Spinal cord (tissue), 10 donors: ENCODE data around the gene TM2D3. TPM values are rescaled to one million over a fixed set of nuclear protein-coding genes. Genes with fewer than 3 reads are reported as not detected.
"Not testable (repeated sequence)": the region's sequence is repeated elsewhere in the genome, so short reads cannot be mapped to it uniquely, and the experiment has no call there.

Source experiments
- DNase-seq, 6 donors: peaks; one replicate each; pipeline versions ENCODE4 v3.0.0 to v3.0.0-alpha.2; 2013 to 2015; ENCODE audit warnings: low spot score in 6 of 6, low read depth in 4 of 6
- H3K27ac ChIP-seq: one replicate; pipeline ENCODE4 v1.5.1; 2013; ENCODE audit warnings: low read depth, low read length, control low read depth
- H3K27me3 ChIP-seq: one replicate; pipeline ENCODE4 v1.6.1; 2013; ENCODE audit warnings: low read length; ENCODE audit not compliant: control insufficient read depth, insufficient read depth
- H3K36me3 ChIP-seq: one replicate; pipeline ENCODE4 v1.6.1; 2013; ENCODE audit warnings: low read length; ENCODE audit not compliant: control insufficient read depth, insufficient read depth
- H3K4me1 ChIP-seq: one replicate; pipeline ENCODE4 v1.6.1; 2013; ENCODE audit warnings: low read length; ENCODE audit not compliant: control insufficient read depth, insufficient read depth
- H3K4me3 ChIP-seq: one replicate; pipeline ENCODE4 v1.5.1; 2013; ENCODE audit warnings: low read depth, low read length, control low read depth
- H3K9me3 ChIP-seq: one replicate; pipeline ENCODE4 v1.6.1; 2013; ENCODE audit warnings: low read length; ENCODE audit not compliant: control insufficient read depth, insufficient read depth
- WGBS: methylation state at CpG from one replicate; pipeline ENCODE4 v1.1.5; 2013; ENCODE audit warnings: missing lambda C conversion rate; ENCODE audit not compliant: insufficient coverage; 5-methylcytosine and 5-hydroxymethylcytosine counted together
- polyA plus RNA-seq, 2 donors: library from polyadenylated mRNA; unstranded; fragments of 120-200 nt; gene quantifications; one replicate each; pipeline ENCODE4 v1.2.1, GENCODE V29; 2013; ENCODE audit not compliant: insufficient read length in 2 of 2
- total RNA-seq, 2 donors: library from RNA; depleted of rRNA in 1 of 2; stranded (reverse); fragments of 120-200 nt in 1 of 2; fragments of >200 nt in 1 of 2; gene quantifications; one replicate each; pipeline versions ENCODE4 v1.2.3 to v1.2.4, GENCODE V29; 2013 to 2014
- donor health status: healthy.

Gene TM2D3
- total and polyA plus RNA-seq, 4 donors, result 61.6 to 124 (median 98.7) TPM

DNA sequence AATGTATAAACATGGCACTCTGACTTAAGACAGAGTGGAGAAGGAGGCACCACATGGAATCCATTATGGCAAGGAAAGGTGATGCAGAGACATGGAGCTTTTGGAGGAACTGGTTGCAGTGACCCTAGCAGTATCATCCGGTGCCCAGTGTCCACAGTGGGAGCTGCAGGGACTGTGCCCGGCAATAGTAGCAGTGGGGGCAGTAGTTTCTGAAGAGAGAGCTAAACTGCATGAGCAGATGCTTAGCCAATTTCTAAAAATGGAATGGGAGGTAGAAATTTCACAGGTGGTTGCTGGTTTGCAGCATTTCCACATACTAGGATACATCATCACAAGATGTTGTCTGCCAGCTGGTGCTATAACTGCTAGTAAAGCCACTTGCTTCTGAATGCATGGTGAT, 7.8 kb upstream of the TM2D3 start:
- Histone ChIP-seq H3K27me3 (no peaks in the 10 kb centered on the region), H3K9me3 (no peaks in the 10 kb centered on the region), H3K27ac (no peak overlapping the region), H3K36me3 (peaks cover 9% of the 10 kb centered on the region), H3K4me3 (no peak overlapping the region), H3K4me1 (no peaks in the 10 kb centered on the region)
- DNase-seq, result no peak
- WGBS, result 100% methylated on average over 1 of the region's 2 CpGs

DNA sequence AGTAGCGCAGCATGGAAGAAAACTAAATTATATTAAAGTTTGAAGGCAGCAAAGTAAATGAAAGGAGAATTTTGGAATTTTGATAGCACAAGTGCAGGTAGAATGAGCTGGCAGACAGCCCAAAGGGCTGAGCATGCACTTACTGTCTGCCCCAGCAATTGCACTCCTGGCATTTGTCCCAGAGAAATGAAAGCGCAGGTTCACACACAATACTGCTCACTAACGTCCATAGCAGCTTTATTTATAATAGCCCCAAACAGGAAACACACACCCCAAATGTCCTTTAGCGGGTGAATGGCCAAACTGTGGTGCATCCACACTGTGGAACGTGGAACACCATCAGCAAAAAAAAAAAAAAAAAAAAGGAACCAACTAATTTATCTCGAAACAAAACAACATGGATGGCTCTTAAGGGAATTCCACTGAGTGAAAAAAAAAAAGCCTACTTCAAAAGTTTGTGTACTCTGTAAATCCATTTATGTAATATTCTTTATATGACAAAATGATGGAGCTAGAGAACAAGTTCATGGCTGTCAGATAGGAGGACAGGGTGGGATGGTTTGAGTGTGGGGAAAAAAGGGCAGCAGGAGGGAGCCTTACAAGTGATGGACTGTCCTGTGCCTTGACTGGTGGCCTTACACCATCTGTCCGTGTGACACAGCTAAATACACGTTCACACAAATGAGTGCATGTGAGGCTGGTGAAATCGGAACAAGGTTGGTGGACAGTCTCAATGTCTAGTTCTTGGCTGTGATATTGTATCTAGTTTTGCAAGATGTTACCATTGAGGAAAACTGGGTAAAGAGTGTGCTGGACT, 6.0 kb upstream of the TM2D3 start:
- Histone ChIP-seq H3K27me3 (no peaks in the 10 kb centered on the region), H3K27ac (no peak overlapping the region), H3K4me3 (no peak overlapping the region), H3K9me3 (no peaks in the 10 kb centered on the region), H3K36me3 (peaks cover 9% of the 10 kb centered on the region), H3K4me1 (peaks cover 2% of the 10 kb centered on the region)
- peak in 1 of 6 donors; percentile 40 for DNase-seq
- 71% methylated on average over 6 of the region's 9 CpGs for WGBS

DNA sequence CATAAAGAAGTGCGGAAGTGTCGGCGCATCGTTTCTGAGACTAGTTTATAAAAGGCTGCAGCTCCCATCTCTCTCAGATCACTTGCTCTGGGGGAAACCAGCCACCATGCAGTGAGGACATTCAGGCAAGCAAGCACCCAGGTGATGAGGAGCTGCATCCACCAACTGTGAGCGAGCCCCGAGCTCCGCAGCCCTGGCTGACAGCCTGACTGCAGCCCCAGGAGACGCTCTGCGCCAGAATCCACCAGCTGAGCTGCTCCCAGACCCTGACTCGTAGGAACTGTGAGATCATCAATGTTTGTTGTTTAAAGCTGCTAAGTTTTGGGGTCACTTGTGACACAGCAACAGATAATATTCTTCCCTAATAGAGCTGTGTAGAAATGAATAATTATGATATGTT, 5.0 kb upstream of the TM2D3 start:
- no peaks in the 10 kb centered on the region for H3K27me3 ChIP-seq
- no peaks in the 10 kb centered on the region for H3K9me3 ChIP-seq
- no peak for DNase-seq
- peaks cover 9% of the 10 kb centered on the region for H3K36me3 ChIP-seq
- H3K4me1 ChIP-seq, result peaks cover 11% of the 10 kb centered on the region
- H3K27ac ChIP-seq, result no peak overlapping the region
- 71% methylated on average over 7 of the region's 10 CpGs for WGBS
- no peak overlapping the region for H3K4me3 ChIP-seq

DNA sequence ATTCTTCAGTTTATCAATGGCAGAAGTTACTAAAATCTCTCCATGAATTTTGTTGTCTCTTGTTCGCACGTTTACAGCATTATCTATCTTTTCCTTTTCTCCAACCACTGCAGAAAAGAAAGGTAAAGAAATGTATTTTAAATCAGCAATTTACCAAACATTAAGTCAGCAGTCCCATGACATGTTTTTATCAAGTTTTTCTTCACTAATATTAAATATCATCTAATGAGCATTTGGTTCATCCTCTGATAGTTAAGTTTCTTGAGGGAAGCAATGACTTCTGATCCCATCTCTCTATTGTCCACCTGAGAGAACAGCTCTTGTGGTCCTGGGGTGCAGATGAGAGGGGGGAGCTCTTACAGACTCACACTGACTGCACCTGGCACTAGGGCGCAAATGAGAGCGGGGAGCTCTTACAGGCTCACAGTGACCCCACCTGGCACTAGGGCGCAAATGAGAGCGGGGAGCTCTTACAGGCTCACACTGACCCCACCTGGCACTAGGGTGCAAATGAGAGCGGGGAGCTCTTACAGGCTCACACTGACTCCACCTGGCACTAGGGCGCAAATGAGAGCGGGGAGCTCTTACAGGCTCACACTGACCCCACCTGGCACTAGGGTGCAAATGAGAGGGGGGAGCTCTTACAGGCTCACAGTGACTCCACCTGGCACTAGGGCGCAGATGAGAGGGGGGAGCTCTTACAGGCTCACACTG, 2.6 kb upstream of the TM2D3 start:
- not testable (repeated sequence) for H3K27ac ChIP-seq, H3K36me3 ChIP-seq, H3K4me3 ChIP-seq, H3K27me3 ChIP-seq, H3K9me3 ChIP-seq, DNase-seq
- peaks cover 14% of the 10 kb centered on the region for H3K4me1 ChIP-seq
- 100% methylated on average over 1 of the region's 10 CpGs for WGBS

DNA sequence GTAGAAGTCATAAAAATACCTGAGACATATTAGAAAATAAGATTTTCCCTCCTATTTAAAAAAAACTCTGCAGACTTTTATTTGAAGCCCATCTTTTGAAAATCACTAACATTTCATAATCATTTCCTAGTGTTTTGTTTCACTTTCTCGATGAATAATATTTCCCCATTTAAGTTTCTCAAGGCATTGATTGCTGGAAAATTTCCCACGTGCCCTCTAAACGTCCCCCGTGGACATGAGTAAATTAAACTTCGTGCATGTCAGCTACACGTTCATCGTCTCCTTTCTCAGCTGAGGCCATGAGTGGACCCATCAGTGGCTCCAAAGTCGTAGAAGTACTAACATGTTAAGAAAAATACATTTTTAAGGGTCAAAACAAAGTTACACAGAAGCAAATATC, 2.0 kb upstream of the TM2D3 start:
- H3K27ac ChIP-seq, result no peak overlapping the region
- no peaks in the 10 kb centered on the region for H3K27me3 ChIP-seq
- peaks cover 14% of the 10 kb centered on the region for H3K4me1 ChIP-seq
- H3K4me3 ChIP-seq, result no peak overlapping the region
- no peak for DNase-seq
- WGBS, result 69% methylated on average over 7 of the region's 8 CpGs
- no peaks in the 10 kb centered on the region for H3K9me3 ChIP-seq
- H3K36me3 ChIP-seq, result peaks cover 9% of the 10 kb centered on the region

DNA sequence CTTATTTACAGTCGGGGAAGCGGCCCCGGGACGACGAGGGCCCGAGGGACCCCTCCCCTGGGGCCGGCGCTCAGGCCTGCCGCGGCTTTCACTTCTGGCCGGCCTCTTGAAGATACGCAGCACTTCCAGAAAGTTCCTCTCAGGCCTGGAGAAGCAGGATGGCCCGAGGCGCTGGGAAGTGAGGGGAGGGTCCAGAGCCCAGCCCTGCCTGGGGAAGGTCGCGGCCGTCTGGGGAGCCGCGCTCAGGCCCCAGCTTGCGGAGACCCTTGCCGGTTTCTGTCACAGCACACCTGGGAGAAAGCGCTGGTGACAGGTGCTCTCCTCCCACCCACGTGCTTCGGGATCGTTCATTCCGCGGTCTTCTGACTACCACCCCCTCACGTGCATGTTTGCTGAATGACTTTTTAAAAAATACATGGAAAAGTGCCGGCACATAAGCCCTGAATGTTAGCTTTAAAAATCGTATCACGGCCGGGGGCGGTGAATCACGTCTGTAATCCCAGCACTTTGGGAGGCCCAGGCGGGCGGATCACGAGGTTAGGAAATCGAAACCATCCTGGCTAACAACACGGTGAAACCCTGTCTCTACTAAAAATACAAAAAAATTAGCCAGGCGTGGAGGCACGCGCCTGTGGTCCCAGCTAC, 727 bp upstream of the TM2D3 start:
- no peak for DNase-seq
- Histone ChIP-seq H3K27ac (peak overlapping the region; percentile 85), H3K36me3 (peaks cover 16% of the 10 kb centered on the region), H3K9me3 (no peaks in the 10 kb centered on the region), H3K4me1 (peaks cover 14% of the 10 kb centered on the region), H3K4me3 (peak overlapping the region; percentile 74), H3K27me3 (no peaks in the 10 kb centered on the region)
- WGBS, result 41% methylated on average over 39 of the region's 42 CpGs

DNA sequence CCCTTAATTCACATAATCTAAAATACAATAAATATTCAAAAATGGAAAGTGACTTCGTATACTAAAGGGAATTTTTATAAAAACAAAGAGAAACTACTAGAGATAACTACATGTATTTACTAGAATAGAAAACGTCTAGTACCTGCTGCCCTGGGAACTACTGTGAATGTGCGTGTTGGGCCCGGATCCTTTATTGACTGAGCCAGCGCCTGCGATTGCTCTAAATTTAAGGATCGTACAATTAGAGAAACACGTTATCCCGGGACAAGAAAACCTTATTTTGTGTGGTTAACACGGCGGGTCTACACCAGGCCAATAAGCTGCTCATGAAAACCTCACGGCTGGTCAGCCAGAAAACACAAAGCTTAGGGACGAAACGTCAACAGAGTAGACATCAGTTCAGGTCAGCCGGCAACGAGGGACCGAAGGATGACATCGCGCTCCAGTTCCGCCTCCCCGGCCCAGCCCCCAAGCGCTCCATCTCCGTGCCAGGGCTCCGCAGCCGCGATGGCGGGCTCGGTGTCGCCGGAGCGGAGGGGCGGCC, 555 bp downstream of the TM2D3 start:
- Histone ChIP-seq H3K27ac (peak overlapping the region; percentile 93), H3K36me3 (peaks cover 15% of the 10 kb centered on the region), H3K4me3 (peak overlapping the region; percentile 74), H3K27me3 (no peaks in the 10 kb centered on the region), H3K4me1 (peaks cover 14% of the 10 kb centered on the region), H3K9me3 (no peaks in the 10 kb centered on the region)
- peak in 1 of 6 donors; percentile 50 for DNase-seq
- WGBS, result under 1% methylated on average over 31 of the region's 32 CpGs

DNA sequence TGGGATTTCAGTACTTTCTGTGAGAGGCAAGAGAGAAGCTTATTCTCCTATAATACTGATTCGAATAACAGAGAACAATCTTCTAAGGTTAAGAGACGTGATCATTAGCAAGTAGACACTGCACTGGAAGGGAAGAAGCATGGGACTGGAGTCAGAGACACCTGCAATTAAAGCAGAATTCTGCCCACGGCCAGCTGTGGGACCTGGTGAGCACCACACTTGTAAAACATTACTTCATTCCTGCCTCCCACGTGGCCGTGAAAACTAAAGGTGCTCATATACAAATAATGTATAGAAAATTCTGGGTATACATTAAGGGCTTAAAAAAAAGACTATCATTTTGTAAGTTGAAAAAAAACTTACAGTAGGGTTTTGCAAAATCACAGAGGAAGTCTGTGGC, 2.0 kb downstream of the TM2D3 start:
- Histone ChIP-seq H3K4me3 (no peak overlapping the region), H3K9me3 (no peaks in the 10 kb centered on the region), H3K27me3 (no peaks in the 10 kb centered on the region), H3K4me1 (peaks cover 14% of the 10 kb centered on the region), H3K36me3 (peaks cover 16% of the 10 kb centered on the region), H3K27ac (no peak overlapping the region)
- no peak for DNase-seq
- WGBS, result no CpG with 5 or more reads among the region's 5 CpGs

DNA sequence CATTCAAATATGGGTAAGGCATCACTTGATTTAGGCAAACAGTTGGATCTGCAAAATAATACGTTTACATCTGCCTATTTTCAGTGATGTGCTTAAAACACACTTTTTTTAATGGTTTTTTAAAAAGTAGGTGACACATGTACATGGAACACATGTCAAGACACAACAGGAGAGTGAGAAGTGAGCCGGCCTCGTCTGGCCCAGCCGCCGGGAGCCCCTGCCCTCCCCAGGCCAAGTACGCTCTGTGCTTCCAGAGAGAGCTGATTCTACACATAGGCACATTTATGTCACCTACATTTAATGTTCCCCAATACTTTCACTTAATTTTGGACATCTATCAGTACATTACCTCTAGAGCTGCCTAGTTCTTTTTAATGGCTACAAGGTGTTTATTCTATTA, 3.8 kb downstream of the TM2D3 start:
- peaks cover 26% of the 10 kb centered on the region for H3K36me3 ChIP-seq

More for the DNA sequence above, 3.8 kb downstream of the TM2D3 start:
- WGBS, result 90% methylated on average over 5 of the region's 6 CpGs
- Histone ChIP-seq H3K4me1 (peaks cover 14% of the 10 kb centered on the region), H3K4me3 (no peak overlapping the region), H3K27me3 (no peaks in the 10 kb centered on the region), H3K27ac (no peak overlapping the region), H3K9me3 (no peaks in the 10 kb centered on the region)
- DNase-seq, result no peak
